Thyroid gland (tissue), 4 donors: ENCODE results near the gene FDX1. TPM values are rescaled to one million over a fixed set of nuclear protein-coding genes. Genes with fewer than 3 reads are reported as not detected.

ENCODE experiments used
- DNase-seq, 2 donors: peaks; one replicate each; pipeline ENCODE4 v3.0.0-alpha.2; 2019
- H3K27ac ChIP-seq, 3 donors: fragments of 200-600 bp; sonication (generic); 1 replicate in 2 of 3; 2 replicates in 1 of 3; pipeline ENCODE4 v1.5.1; 2016 to 2019; ENCODE audit warnings: mild to moderate bottlenecking in 1 of 3, moderate library complexity in 1 of 3
- H3K27me3 ChIP-seq: fragments of 200-600 bp; sonication (generic); one replicate; pipeline ENCODE4 v1.5.1; 2019
- H3K36me3 ChIP-seq, 2 donors: fragments of 200-600 bp; sonication (generic); one replicate each; pipeline ENCODE4 v1.5.1; 2016 to 2019
- H3K4me1 ChIP-seq, 2 donors: fragments of 200-600 bp; sonication (generic); one replicate each; pipeline ENCODE4 v1.5.1; 2017 to 2019
- H3K4me3 ChIP-seq, 3 donors: fragments of 200-600 bp; sonication (generic); replicated peaks in 1 of 3; 1 replicate in 2 of 3; 2 replicates in 1 of 3; pipeline ENCODE4 v1.5.1; 2016; ENCODE audit warnings: mild to moderate bottlenecking in 1 of 3
- H3K9me3 ChIP-seq: fragments of 200-600 bp; sonication (generic); one replicate; pipeline ENCODE4 v1.5.1; 2017
- POLR2A ChIP-seq, 2 donors: fragments of 450-650 bp; IDR thresholded peaks; one replicate each; pipeline ENCODE4 v1.6.1; 2017; ENCODE audit warnings: antibody characterized with exemption in 2 of 2, mild to moderate bottlenecking in 2 of 2, moderate library complexity in 1 of 2
- WGBS, 2 donors: methylation state at CpG; one replicate each; pipeline ENCODE4 v1.1.5; 2017; 5-methylcytosine and 5-hydroxymethylcytosine counted together
- intact Hi-C: fragments of 100-400 bp; cut with DNase I; formaldehyde crosslinking; loops from one replicate; pipeline ENCODE4 v1.15.1; 2023
- total RNA-seq, 4 donors: library from RNA; depleted of rRNA; stranded (reverse); fragments of >200 nt; gene quantifications; one replicate each; pipeline ENCODE4 v1.2.3, GENCODE V29; 2016
- TF ChIP-seq, protein P1 (sequence below), 6 experiments: fragments of 200-600 bp in 3 of 6; fragments of 450-650 bp in 3 of 6; sonication (generic) in 3 of 6; IDR thresholded peaks; one replicate each; pipeline ENCODE4 v1.5.1; 2016 to 2019; ENCODE audit warnings: antibody characterized with exemption in 6 of 6, mild to moderate bottlenecking in 2 of 6, inconsistent platforms in 1 of 6, moderate library complexity in 1 of 6

FDX1 gene
- total RNA-seq, 4 donors from 2014 or later: 28.9 to 58.5 (median 39.6) TPM

DNA sequence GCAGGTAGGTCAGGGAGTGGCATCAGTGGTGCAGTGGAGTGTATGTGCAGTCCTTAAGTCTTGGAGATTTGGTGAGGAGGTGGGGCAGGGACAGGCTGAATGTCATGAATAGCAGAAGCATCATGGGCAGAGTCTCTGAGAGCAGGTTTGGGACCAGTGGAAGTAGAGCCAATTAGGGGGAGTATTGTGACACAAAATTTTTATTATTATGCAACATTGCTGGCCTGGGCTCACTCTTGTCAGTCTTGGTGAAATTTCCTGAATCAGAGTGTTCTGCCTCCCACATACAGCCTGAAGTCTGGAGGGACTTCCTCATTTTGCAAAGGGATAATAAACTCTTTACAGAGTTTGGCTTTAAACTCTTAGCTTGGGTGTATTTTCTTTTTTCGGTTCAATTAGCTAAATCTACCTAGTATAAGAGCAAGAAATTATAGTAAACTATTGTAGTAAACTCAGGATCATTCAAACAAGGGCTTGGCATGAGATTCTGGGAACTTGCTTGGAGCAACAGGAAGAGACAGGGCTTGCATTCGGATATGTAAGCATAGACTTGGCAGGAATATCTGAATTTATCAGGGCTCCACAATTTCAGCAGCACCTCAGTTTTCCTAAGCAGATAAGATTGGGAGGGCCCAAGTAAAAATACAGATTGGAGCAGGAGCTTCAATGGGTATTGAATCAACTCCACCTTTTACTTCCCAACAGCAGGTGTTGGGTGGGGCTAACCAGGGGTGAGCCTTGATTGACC is 67.7 kb downstream of the FDX1 start:
- no peak overlapping the region for H3K27ac ChIP-seq
- H3K4me1 ChIP-seq: no peaks in the 10 kb centered on the region
- intact Hi-C loops: no loop called here
- DNase-seq: no peak
- WGBS, 2 donors: 61 to 62% methylated on average over 2 of the region's 2 CpGs
- TF ChIP-seq, protein P1, sequence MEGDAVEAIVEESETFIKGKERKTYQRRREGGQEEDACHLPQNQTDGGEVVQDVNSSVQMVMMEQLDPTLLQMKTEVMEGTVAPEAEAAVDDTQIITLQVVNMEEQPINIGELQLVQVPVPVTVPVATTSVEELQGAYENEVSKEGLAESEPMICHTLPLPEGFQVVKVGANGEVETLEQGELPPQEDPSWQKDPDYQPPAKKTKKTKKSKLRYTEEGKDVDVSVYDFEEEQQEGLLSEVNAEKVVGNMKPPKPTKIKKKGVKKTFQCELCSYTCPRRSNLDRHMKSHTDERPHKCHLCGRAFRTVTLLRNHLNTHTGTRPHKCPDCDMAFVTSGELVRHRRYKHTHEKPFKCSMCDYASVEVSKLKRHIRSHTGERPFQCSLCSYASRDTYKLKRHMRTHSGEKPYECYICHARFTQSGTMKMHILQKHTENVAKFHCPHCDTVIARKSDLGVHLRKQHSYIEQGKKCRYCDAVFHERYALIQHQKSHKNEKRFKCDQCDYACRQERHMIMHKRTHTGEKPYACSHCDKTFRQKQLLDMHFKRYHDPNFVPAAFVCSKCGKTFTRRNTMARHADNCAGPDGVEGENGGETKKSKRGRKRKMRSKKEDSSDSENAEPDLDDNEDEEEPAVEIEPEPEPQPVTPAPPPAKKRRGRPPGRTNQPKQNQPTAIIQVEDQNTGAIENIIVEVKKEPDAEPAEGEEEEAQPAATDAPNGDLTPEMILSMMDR (IDR thresholded peaks at IDR 0.05): no peak
- TF ChIP-seq POLR2A (IDR thresholded peaks at IDR 0.05): no peak
- H3K9me3 ChIP-seq: no peaks in the 10 kb centered on the region
- no peaks in the 10 kb centered on the region for H3K27me3 ChIP-seq
- no peak overlapping the region for H3K4me3 ChIP-seq
- H3K36me3 ChIP-seq: no peaks in the 10 kb centered on the region

DNA sequence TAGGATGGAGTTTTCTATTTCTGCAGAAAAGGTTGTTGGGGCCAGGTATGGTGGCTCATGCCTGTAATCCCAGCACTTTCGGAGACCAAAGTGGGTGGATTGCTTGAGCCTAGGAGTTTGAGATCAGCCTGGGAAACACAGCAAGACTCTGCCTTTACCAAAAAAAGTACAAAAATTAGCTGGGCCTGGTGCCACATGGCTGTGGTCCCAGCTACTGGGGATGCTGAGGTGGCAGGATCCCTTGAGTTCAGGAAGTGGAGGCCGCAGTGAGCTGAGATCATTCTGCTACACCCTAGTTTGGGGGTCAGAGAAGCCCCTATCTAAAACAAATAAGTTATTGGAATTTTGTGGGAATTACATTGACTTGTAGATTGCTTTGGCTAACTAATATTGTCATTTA is 71.7 kb downstream of the FDX1 start:
- no peak overlapping the region for H3K4me3 ChIP-seq
- WGBS, 2 donors: 82 to 84% methylated on average over 2 of the region's 2 CpGs
- no peaks in the 10 kb centered on the region for H3K9me3 ChIP-seq
- H3K4me1 ChIP-seq: no peaks in the 10 kb centered on the region
- H3K27me3 ChIP-seq: no peaks in the 10 kb centered on the region
- DNase-seq: no peak
- TF ChIP-seq, protein P1 (IDR thresholded peaks at IDR 0.05): no peak
- TF ChIP-seq POLR2A (IDR thresholded peaks at IDR 0.05): no peak
- no peak overlapping the region for H3K27ac ChIP-seq
- H3K36me3 ChIP-seq: no peaks in the 10 kb centered on the region
- intact Hi-C loops: no loop called here

GRCh38 chr11:110505528-110506284 is 76.0 kb downstream of the FDX1 start:
- no peaks in the 10 kb centered on the region for H3K36me3 ChIP-seq
- intact Hi-C loops: no loop called here
- no peak overlapping the region for H3K27ac ChIP-seq
- H3K27me3 ChIP-seq: no peaks in the 10 kb centered on the region
- no peak overlapping the region for H3K4me3 ChIP-seq
- no peak for DNase-seq
- no peak for TF ChIP-seq POLR2A (IDR thresholded peaks at IDR 0.05)
- TF ChIP-seq, protein P1 (IDR thresholded peaks at IDR 0.05): no peak
- 84 to 88% methylated on average over 9 of the region's 9 CpGs for WGBS, 2 donors
- H3K4me1 ChIP-seq: no peaks in the 10 kb centered on the region
- H3K9me3 ChIP-seq: no peaks in the 10 kb centered on the region

DNA sequence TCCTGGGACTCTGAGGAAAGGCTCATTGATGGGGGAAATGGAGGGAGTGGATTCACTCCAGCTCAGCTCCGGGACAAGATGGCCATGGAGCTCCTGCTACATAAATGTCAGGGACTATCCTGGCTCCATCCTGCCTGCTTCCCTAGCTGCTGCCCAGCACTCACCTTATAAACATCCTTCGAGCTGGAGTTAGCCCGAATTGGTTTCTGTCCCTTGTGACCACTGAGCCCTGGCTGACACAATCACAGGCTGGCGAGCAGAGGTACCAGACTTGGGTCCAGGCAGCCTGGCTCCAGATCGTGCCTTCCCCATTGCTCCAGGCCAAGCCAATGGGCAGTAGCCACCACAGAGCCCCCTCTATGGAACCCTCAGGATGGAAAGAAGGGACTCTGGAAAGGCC is 77.6 kb downstream of the FDX1 start:
- no peak for DNase-seq
- intact Hi-C loops: no loop called here
- 93 to 96% methylated on average over 5 of the region's 5 CpGs for WGBS, 2 donors

More for the DNA sequence above, 77.6 kb downstream of the FDX1 start:
- Histone ChIP-seq H3K4me1 (no peaks in the 10 kb centered on the region), H3K4me3 (no peak overlapping the region), H3K9me3 (no peaks in the 10 kb centered on the region), H3K36me3 (no peaks in the 10 kb centered on the region), H3K27ac (no peak overlapping the region), H3K27me3 (no peaks in the 10 kb centered on the region)
- TF ChIP-seq, protein P1 (IDR thresholded peaks at IDR 0.05): no peak
- TF ChIP-seq POLR2A (IDR thresholded peaks at IDR 0.05): no peak
